Neural cell (in vitro differentiated cells): ENCODE data around the gene TBX15. TPM values are rescaled to one million over a fixed set of nuclear protein-coding genes. Genes with fewer than 3 reads are reported as not detected.

Source experiments
- H2AFZ ChIP-seq: fragments of 200-600, 300-800 bp; sonication (generic), shearing (Covaris generic); 2 replicates; pipeline ENCODE4 v1.6.0; 2014; ENCODE audit warnings: low read depth, mild to moderate bottlenecking, antibody characterized with exemption, low read length, moderate library complexity
- H3F3A ChIP-seq: fragments of 200-600 bp; shearing (Covaris generic); 2 replicates; pipeline ENCODE4 v1.6.1; 2016; ENCODE audit warnings: mild to moderate bottlenecking, moderate library complexity, mixed read lengths, antibody characterized with exemption, low read length; ENCODE audit not compliant: insufficient read depth, poor library complexity, severe bottlenecking
- H3K27ac ChIP-seq: fragments of 200-600, 300-800 bp; sonication (generic), shearing (Covaris generic); 2 replicates; pipeline ENCODE4 v1.5.1; 2014; ENCODE audit warnings: mild to moderate bottlenecking, low read length, moderate library complexity
- H3K27me3 ChIP-seq: fragments of 300-800, 200-600 bp; sonication (generic), shearing (Covaris generic); 2 replicates; pipeline ENCODE4 v1.6.0; 2014; ENCODE audit warnings: mild to moderate bottlenecking, low read depth, low read length, moderate library complexity; ENCODE audit not compliant: insufficient read depth
- H3K36me3 ChIP-seq: fragments of 300-800, 200-600 bp; sonication (generic), shearing (Covaris generic); 2 replicates; pipeline ENCODE4 v1.5.1; 2014; ENCODE audit warnings: mild to moderate bottlenecking, antibody characterized with exemption, low read length, moderate library complexity; ENCODE audit not compliant: insufficient read depth
- H3K4me2 ChIP-seq: fragments of 300-800, 200-600 bp; sonication (generic), shearing (Covaris generic); 2 replicates; pipeline ENCODE4 v1.6.0; 2014; ENCODE audit warnings: mild to moderate bottlenecking, low read length
- H3K4me3 ChIP-seq: fragments of 300-800, 200-600 bp; sonication (generic), shearing (Covaris generic); 2 replicates; pipeline ENCODE4 v1.5.1; 2014; ENCODE audit warnings: mild to moderate bottlenecking, low read length, moderate library complexity
- H3K79me2 ChIP-seq: fragments of 200-600 bp; shearing (Covaris generic); replicated peaks from 2 replicates; pipeline ENCODE4 v1.6.0; 2014; ENCODE audit warnings: mild to moderate bottlenecking, low read length, moderate library complexity; ENCODE audit not compliant: insufficient read depth
- H3K9ac ChIP-seq: fragments of 300-800, 200-600 bp; sonication (generic), shearing (Covaris generic); 2 replicates; pipeline ENCODE4 v1.6.1; 2016; ENCODE audit warnings: mild to moderate bottlenecking, low read length, mixed read lengths
- H3K9me2 ChIP-seq: fragments of 200-600 bp; shearing (Covaris generic); 2 replicates; pipeline ENCODE4 v1.6.1; 2016; ENCODE audit warnings: mild to moderate bottlenecking, low read length, mixed read lengths; ENCODE audit not compliant: insufficient read depth
- H3K9me3 ChIP-seq: fragments of 200-600, 300-800 bp; sonication (generic), shearing (Covaris generic); 2 replicates; pipeline ENCODE4 v1.6.1; 2016; ENCODE audit warnings: mild to moderate bottlenecking, mixed run types, low read length, moderate library complexity, mixed read lengths
- H4K20me1 ChIP-seq: fragments of 200-600 bp; shearing (Covaris generic); 2 replicates; pipeline ENCODE4 v1.6.1; 2016; ENCODE audit warnings: mild to moderate bottlenecking, mixed run types; ENCODE audit not compliant: insufficient read depth
- CTCF ChIP-seq: fragments of 450-650 bp; IDR thresholded peaks from 2 replicates; pipeline ENCODE4 v1.5.1; 2014; ENCODE audit warnings: antibody characterized with exemption, mild to moderate bottlenecking, moderate library complexity; ENCODE audit not compliant: poor library complexity, severe bottlenecking
- EP300 ChIP-seq: fragments of 450-650 bp; conservative IDR thresholded peaks from 2 replicates; pipeline ENCODE4 v1.6.1; 2014; ENCODE audit warnings: antibody characterized with exemption, mild to moderate bottlenecking, moderate library complexity; ENCODE audit not compliant: poor library complexity, severe bottlenecking
- EZH2 ChIP-seq: fragments of 200-600, 300-800 bp; shearing (Covaris generic), sonication (generic); IDR thresholded peaks from 2 replicates; pipeline ENCODE4 v1.6.1; 2014; ENCODE audit warnings: antibody characterized with exemption, low read length, borderline replicate concordance, mild to moderate bottlenecking; ENCODE audit not compliant: insufficient read depth, poor library complexity, severe bottlenecking
- MXI1 ChIP-seq: fragments of 450-650 bp; conservative IDR thresholded peaks from 2 replicates; pipeline ENCODE4 v1.6.1; 2014; ENCODE audit warnings: antibody characterized with exemption, mild to moderate bottlenecking; ENCODE audit not compliant: poor library complexity, severe bottlenecking
- POLR2AphosphoS5 ChIP-seq: IDR thresholded peaks from 2 replicates; pipeline ENCODE4 v1.6.1; 2012
- RAD21 ChIP-seq: fragments of 450-650 bp; conservative IDR thresholded peaks from 2 replicates; pipeline ENCODE4 v1.6.1; 2014; ENCODE audit warnings: antibody characterized with exemption, mild to moderate bottlenecking, moderate library complexity
- SMC3 ChIP-seq: fragments of 450-650 bp; conservative IDR thresholded peaks from 2 replicates; pipeline ENCODE4 v1.6.1; 2014; ENCODE audit warnings: antibody characterized with exemption, mild to moderate bottlenecking, moderate library complexity; ENCODE audit not compliant: poor library complexity
- TAF1 ChIP-seq: IDR thresholded peaks from 2 replicates; pipeline ENCODE4 v1.6.1; 2012; ENCODE audit warnings: low read depth
- polyA plus RNA-seq: library from polyadenylated mRNA; depleted of rRNA; stranded (reverse); fragments of >200 nt; gene quantifications from 2 replicates; pipeline ENCODE4 v1.2.3, GENCODE V29; 2014
- TF ChIP-seq, protein P1 (sequence below): IDR thresholded peaks from 2 replicates; pipeline ENCODE4 v1.6.1; 2012; ENCODE audit warnings: borderline replicate concordance

The TBX15 gene
- polyA plus RNA-seq, 1 donor from 2014 or later = 0.10 TPM

DNA sequence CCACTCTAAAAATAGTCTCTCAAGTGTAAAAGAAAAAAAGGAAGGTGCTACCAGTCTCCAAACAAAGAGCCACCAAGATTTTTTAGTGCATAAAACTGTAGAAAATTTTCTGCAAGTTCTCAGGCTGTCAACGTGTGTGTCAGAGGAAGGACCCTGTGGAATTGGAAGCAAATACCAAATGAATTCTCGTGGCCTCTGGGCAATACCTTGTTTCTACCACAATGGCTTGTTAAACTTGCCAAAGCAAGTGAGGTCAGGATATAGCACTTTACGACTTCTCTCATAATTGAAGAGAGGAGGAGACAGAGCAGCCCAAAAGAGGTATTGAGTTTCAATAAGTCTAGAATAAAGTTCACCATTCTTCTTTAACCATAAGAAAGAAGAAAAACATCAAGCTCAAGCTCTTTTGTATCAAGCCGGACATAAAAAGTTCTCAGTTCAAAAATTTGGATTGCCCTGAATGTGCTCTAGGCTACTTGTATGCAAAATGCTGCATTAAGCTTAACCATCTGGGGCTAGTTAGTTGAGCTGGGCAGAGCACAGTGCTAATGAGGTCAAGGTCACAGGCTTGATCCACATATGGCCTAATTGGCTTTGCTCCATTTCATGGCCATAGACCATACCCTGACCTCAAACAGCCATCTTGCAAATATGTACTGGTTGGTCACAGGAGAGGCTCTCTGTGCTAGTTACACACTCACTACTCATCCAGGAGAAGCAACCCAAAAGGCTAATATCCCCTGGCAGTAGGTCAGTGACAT, 60.5 kb downstream of the TBX15 start:
- no peak overlapping the region for H2AFZ ChIP-seq
- H3K36me3 ChIP-seq = no peaks in the 10 kb centered on the region
- H3K27me3 ChIP-seq = no peaks in the 10 kb centered on the region
- TF ChIP-seq RAD21 (no peak), TAF1 (no peak), CTCF (no peak), EP300 (no peak), EZH2 (no peak)
- no peak overlapping the region for H3K27ac ChIP-seq
- H3F3A ChIP-seq = no peaks in the 10 kb centered on the region
- H3K4me3 ChIP-seq = no peak overlapping the region
- H3K4me2 ChIP-seq = no peak overlapping the region
- no peak overlapping the region for H3K9ac ChIP-seq
- H3K9me2 ChIP-seq = no peaks in the 10 kb centered on the region
- H4K20me1 ChIP-seq = no peaks in the 10 kb centered on the region
- H3K9me3 ChIP-seq = no peaks in the 10 kb centered on the region
- H3K79me2 ChIP-seq = no peaks in the 10 kb centered on the region

DNA sequence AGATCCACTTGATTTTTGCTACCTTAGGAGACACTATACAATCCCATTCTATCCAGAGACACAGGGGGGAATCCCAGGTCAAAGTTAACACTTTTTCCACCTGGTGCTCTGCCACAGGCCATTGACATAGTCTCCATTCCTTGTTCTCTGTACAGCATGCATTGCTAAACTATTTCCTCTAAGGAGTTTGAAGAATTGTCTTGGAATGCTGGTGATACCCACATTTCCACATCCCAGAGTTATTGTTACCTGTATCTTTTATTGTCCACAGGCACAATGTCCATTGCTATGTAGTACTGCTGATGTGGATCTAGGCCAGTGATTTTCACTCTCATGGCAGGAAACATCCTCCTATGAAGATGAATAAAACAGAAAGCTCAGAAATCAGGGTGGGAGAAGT, 61.9 kb downstream of the TBX15 start:
- Histone ChIP-seq H2AFZ (no peak overlapping the region), H3K36me3 (no peaks in the 10 kb centered on the region), H3K4me3 (no peak overlapping the region), H3K9me2 (no peaks in the 10 kb centered on the region), H3K79me2 (no peaks in the 10 kb centered on the region), H3F3A (no peaks in the 10 kb centered on the region), H3K4me2 (no peak overlapping the region), H3K27me3 (no peaks in the 10 kb centered on the region), H3K9me3 (no peaks in the 10 kb centered on the region), H4K20me1 (no peaks in the 10 kb centered on the region), H3K27ac (no peak overlapping the region), H3K9ac (no peak overlapping the region)
- no peak for TF ChIP-seq TAF1
- no peak for TF ChIP-seq SMC3
- TF ChIP-seq, protein P1, sequence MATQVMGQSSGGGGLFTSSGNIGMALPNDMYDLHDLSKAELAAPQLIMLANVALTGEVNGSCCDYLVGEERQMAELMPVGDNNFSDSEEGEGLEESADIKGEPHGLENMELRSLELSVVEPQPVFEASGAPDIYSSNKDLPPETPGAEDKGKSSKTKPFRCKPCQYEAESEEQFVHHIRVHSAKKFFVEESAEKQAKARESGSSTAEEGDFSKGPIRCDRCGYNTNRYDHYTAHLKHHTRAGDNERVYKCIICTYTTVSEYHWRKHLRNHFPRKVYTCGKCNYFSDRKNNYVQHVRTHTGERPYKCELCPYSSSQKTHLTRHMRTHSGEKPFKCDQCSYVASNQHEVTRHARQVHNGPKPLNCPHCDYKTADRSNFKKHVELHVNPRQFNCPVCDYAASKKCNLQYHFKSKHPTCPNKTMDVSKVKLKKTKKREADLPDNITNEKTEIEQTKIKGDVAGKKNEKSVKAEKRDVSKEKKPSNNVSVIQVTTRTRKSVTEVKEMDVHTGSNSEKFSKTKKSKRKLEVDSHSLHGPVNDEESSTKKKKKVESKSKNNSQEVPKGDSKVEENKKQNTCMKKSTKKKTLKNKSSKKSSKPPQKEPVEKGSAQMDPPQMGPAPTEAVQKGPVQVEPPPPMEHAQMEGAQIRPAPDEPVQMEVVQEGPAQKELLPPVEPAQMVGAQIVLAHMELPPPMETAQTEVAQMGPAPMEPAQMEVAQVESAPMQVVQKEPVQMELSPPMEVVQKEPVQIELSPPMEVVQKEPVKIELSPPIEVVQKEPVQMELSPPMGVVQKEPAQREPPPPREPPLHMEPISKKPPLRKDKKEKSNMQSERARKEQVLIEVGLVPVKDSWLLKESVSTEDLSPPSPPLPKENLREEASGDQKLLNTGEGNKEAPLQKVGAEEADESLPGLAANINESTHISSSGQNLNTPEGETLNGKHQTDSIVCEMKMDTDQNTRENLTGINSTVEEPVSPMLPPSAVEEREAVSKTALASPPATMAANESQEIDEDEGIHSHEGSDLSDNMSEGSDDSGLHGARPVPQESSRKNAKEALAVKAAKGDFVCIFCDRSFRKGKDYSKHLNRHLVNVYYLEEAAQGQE = no peak
- TF ChIP-seq MXI1 = no peak
- TF ChIP-seq EP300 = no peak
- no peak for TF ChIP-seq RAD21
- no peak for TF ChIP-seq CTCF
- no peak for TF ChIP-seq EZH2
- no peak for TF ChIP-seq POLR2AphosphoS5
